Activated B cell treated with CpG ODN at 0.5 μM for 24 hours (primary cell): ENCODE data around the gene EEA1. TPM values are rescaled to one million over a fixed set of nuclear protein-coding genes. Genes with fewer than 3 reads are reported as not detected.

ENCODE experiments used
- ATAC-seq: fragments of 200-7000 bp; cut with Tn5 transposase; one replicate; pipeline ENCODE4 v1.10.0; 2021; ENCODE audit warnings: low read depth, mild to moderate bottlenecking, moderate library complexity
- CTCF ChIA-PET: fragments of 350-600 bp; sonication (Branson Sonifier 250); formaldehyde crosslinking; loops from one replicate; lab custom pipeline; 2021; ENCODE audit warnings: antibody characterized with exemption; lab: Charles Lee
- POLR2A ChIA-PET: fragments of 350-600 bp; sonication (Branson Sonifier 250); formaldehyde crosslinking; loops from one replicate; lab custom pipeline; 2021; ENCODE audit warnings: antibody characterized with exemption; lab: Charles Lee
- DNase-seq: peaks from one replicate; pipeline ENCODE4 v3.0.0; 2022
- H3K27ac Mint-ChIP-seq: one replicate; pipeline ENCODE4 v1.8.0; 2020; ENCODE audit warnings: mixed read lengths
- H3K27me3 Mint-ChIP-seq: one replicate; pipeline ENCODE4 v1.8.0; 2021; ENCODE audit warnings: mixed read lengths
- H3K36me3 Mint-ChIP-seq: one replicate; pipeline ENCODE4 v1.8.0; 2021; ENCODE audit warnings: low read depth, mixed read lengths
- H3K4me1 Mint-ChIP-seq: one replicate; pipeline ENCODE4 v1.8.0; 2021; ENCODE audit warnings: mixed read lengths
- H3K4me3 Mint-ChIP-seq: one replicate; pipeline ENCODE4 v1.8.0; 2020; ENCODE audit warnings: mild to moderate bottlenecking, mixed read lengths
- H3K9me3 Mint-ChIP-seq: one replicate; pipeline ENCODE4 v1.8.0; 2020; ENCODE audit warnings: mixed read lengths
- intact Hi-C: fragments of 100-400 bp; cut with micrococcal nuclease; formaldehyde crosslinking; loops from one replicate; pipeline ENCODE4 v1.15.1; 2024
- total RNA-seq: library from RNA; stranded (reverse); gene quantifications from 2 replicates; pipeline ENCODE4 v1.2.3, GENCODE V29; 2022
- TF ChIP-seq, protein P1 (sequence below): fragments of 200-600 bp; IDR thresholded peaks from one replicate; pipeline ENCODE4 v1.8.0; 2022; ENCODE audit warnings: antibody characterized with exemption, mild to moderate bottlenecking

The EEA1 gene
- total RNA-seq, 1 donor from 2014 or later = 22.6 TPM

DNA sequence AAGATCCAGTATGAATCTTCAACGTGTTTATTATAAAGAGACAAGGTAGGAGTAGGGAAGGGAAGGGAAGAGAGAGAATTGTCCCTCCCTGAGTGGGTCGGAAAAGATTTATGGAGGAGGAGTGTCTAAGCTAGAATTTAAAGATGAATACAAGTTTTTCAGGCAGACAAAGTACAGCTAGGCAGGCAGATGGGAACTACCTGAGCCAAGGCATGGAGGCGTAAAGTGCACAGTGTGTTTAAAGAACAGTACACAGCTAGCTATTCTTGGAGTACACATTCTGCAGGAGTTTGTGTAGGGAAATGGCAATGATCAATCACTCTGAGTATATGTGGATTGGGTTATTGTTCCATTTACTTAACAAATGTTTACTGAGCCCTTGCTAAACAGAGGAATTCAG lies 206.2 kb downstream of the EEA1 start:
- no peak overlapping the region for H3K4me3 Mint-ChIP-seq
- ChIA-PET CTCF (no interaction called here), POLR2A (interaction anchor here (0.6 kb wide), 1 partner anchor 697 kb away, joined by 4 read pairs; no protein-coding TSS in a partner anchor)
- H3K36me3 Mint-ChIP-seq = peaks cover 45% of the 10 kb centered on the region
- no peak for DNase-seq
- H3K27me3 Mint-ChIP-seq = no peaks in the 10 kb centered on the region
- H3K4me1 Mint-ChIP-seq = no peaks in the 10 kb centered on the region
- TF ChIP-seq, protein P1, sequence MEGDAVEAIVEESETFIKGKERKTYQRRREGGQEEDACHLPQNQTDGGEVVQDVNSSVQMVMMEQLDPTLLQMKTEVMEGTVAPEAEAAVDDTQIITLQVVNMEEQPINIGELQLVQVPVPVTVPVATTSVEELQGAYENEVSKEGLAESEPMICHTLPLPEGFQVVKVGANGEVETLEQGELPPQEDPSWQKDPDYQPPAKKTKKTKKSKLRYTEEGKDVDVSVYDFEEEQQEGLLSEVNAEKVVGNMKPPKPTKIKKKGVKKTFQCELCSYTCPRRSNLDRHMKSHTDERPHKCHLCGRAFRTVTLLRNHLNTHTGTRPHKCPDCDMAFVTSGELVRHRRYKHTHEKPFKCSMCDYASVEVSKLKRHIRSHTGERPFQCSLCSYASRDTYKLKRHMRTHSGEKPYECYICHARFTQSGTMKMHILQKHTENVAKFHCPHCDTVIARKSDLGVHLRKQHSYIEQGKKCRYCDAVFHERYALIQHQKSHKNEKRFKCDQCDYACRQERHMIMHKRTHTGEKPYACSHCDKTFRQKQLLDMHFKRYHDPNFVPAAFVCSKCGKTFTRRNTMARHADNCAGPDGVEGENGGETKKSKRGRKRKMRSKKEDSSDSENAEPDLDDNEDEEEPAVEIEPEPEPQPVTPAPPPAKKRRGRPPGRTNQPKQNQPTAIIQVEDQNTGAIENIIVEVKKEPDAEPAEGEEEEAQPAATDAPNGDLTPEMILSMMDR = no peak
- no peak for ATAC-seq
- intact Hi-C loops = no loop called here
- peaks cover 14% of the 10 kb centered on the region for H3K9me3 Mint-ChIP-seq
- no peak overlapping the region for H3K27ac Mint-ChIP-seq

DNA sequence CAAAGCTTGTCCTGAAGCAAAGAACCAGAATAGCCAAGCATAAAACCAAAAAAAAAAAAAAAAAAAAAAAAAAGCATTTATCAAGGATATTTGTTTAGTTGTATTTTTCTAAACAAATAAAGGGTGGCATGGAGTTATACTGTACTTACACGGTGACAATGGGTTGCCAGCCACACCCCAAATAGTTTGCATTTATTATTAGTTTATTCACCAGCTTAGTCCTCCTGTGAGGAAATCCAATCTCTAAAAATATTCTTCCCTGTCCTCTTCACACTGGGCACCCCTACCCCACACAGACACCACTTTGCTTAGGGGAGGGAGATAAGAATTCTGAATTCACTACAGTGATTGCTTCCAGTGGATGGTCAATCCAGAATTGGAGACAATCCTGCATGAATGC lies 207.4 kb downstream of the EEA1 start:
- Mint-ChIP-seq H3K4me3 (no peak overlapping the region), H3K9me3 (peaks cover 14% of the 10 kb centered on the region), H3K27ac (no peak overlapping the region), H3K27me3 (no peaks in the 10 kb centered on the region), H3K36me3 (peaks cover 39% of the 10 kb centered on the region), H3K4me1 (no peaks in the 10 kb centered on the region)
- ATAC-seq (no peak), DNase-seq (no peak)
- intact Hi-C loops = no loop called here
- TF ChIP-seq, protein P1 = no peak
- CTCF ChIA-PET = no interaction called here
- POLR2A ChIA-PET = no interaction called here

DNA sequence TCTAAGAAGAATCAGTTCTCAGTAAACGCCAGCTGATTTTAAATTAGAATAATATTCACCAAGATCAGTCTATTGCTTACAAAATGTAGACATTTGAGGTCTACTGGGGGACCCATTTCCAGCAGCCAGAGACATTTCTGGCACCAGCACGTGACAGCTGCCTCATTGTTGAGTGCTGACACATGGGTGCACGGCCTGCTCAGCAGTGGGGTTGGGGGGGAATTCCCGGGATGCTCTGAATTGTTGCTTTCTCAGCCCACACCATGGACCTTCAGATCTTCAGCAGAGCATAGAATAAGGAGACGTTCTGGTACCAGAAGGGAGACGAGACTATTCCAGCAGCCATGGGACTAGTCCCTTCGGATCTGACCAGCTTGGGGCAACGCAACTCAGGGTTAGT lies 208.0 kb downstream of the EEA1 start:
- DNase-seq (no peak), ATAC-seq (no peak)
- H3K4me3 Mint-ChIP-seq = no peak overlapping the region
- H3K36me3 Mint-ChIP-seq = peaks cover 39% of the 10 kb centered on the region
- TF ChIP-seq, protein P1 = no peak
- ChIA-PET POLR2A (no interaction called here), CTCF (no interaction called here)
- H3K27ac Mint-ChIP-seq = no peak overlapping the region
- no peaks in the 10 kb centered on the region for H3K4me1 Mint-ChIP-seq
- H3K9me3 Mint-ChIP-seq = peaks cover 14% of the 10 kb centered on the region
- no peaks in the 10 kb centered on the region for H3K27me3 Mint-ChIP-seq
- intact Hi-C loops = no loop called here

Other genes with a start within 250 kb of the EEA1 start
- gene PLEKHG7, start 226.3 kb downstream of the EEA1 start, total RNA-seq = 3.4 and 4.1 TPM in 2 replicates